HCT116 (cell line): Measurements from ENCODE around the gene RHEB. TPM values are rescaled to one million over a fixed set of nuclear protein-coding genes. Genes with fewer than 3 reads are reported as not detected.

Experiments used
- ATAC-seq: fragments of 200-7000 bp; cut with Tn5 transposase; 2 replicates; pipeline ENCODE4 v1.9.1; 2020; ENCODE audit warnings: mild to moderate bottlenecking, moderate library complexity
- BruUV-seq: library from RNA; stranded (reverse); fragments of 400-500 nt; replicated peaks from 2 replicates; lab custom pipeline; 2021; lab: Mats Ljungman, UMichigan
- CTCF ChIA-PET: fragments of 300-600 bp; sonication (Branson Sonifier 250); formaldehyde crosslinking; loops from one replicate; lab custom pipeline; 2021; ENCODE audit warnings: antibody characterized with exemption; lab: Charles Lee
- POLR2A ChIA-PET: fragments of 300-600, 350-600 bp; sonication (Branson Sonifier 250); formaldehyde crosslinking; loops from one replicate; lab custom pipeline; 2021; ENCODE audit warnings: antibody characterized with exemption; lab: Charles Lee
- RAD21 ChIA-PET, 2 experiments: fragments of 300-600 bp; sonication (Branson Sonifier 250); formaldehyde crosslinking; loops; one replicate each; lab custom pipeline; 2023; ENCODE audit warnings: low total read pairs in 2 of 2; ENCODE audit not compliant: uncharacterized antibody in 2 of 2, unreplicated experiment in 2 of 2, low non-redundant PET in 1 of 2; lab: Charles Lee
- DNase-seq: peaks from one replicate; pipeline ENCODE4 v3.0.0-alpha.2; 2010; ENCODE audit warnings: low read depth, low spot score
- H2AFZ ChIP-seq: fragments of 200-600 bp; shearing (Covaris generic), sonication (generic); 2 replicates; pipeline ENCODE4 v1.6.1; 2017; ENCODE audit warnings: low read depth, mixed run types, mixed read lengths, antibody characterized with exemption, low read length; ENCODE audit not compliant: poor library complexity, severe bottlenecking
- H3K27ac ChIP-seq: 2 replicates; pipeline ENCODE4 v1.5.1; 2012; ENCODE audit warnings: low read depth, low read length
- H3K27me3 ChIP-seq: fragments of 200-600 bp; sonication (generic); 2 replicates; pipeline ENCODE4 v1.6.1; 2016; ENCODE audit warnings: mixed run types, low read length, mixed read lengths; ENCODE audit not compliant: insufficient read depth
- H3K36me3 ChIP-seq, 2 experiments: fragments of 200-500 bp in 1 of 2; fragments of 200-600 bp in 1 of 2; sonication (Bioruptor generic) in 1 of 2; sonication (generic) in 1 of 2; 2 replicates each; pipeline versions ENCODE4 v1.5.1 to v1.6.1; 2014 to 2016; ENCODE audit warnings: low read length in 2 of 2, inconsistent platforms in 1 of 2, mixed read lengths in 1 of 2, mixed run types in 1 of 2; ENCODE audit not compliant: insufficient read depth in 2 of 2, control insufficient read depth in 1 of 2
- H3K4me1 ChIP-seq, 2 experiments: fragments of 200-600 bp in 1 of 2; sonication (generic) in 1 of 2; 2 replicates each; pipeline versions ENCODE4 v1.5.1 to v1.6.1; 2012 to 2017; ENCODE audit warnings: low read length in 2 of 2, inconsistent platforms in 1 of 2, mild to moderate bottlenecking in 1 of 2, mixed read lengths in 1 of 2, mixed run types in 1 of 2, moderate library complexity in 1 of 2; ENCODE audit not compliant: insufficient read depth in 2 of 2, control insufficient read depth in 1 of 2
- H3K4me2 ChIP-seq: fragments of 200-600 bp; sonication (generic); 2 replicates; pipeline ENCODE4 v1.6.1; 2017; ENCODE audit warnings: mixed run types, low read length, mixed read lengths
- H3K4me3 ChIP-seq, 2 experiments: fragments of 200-600 bp in 1 of 2; sonication (generic) in 1 of 2; replicated peaks in 1 of 2; 2 replicates each; pipeline ENCODE4 v1.5.1; 2011 to 2016; ENCODE audit warnings: low read length in 2 of 2, control low read depth in 1 of 2, low read depth in 1 of 2, mild to moderate bottlenecking in 1 of 2, mixed read lengths in 1 of 2, mixed run types in 1 of 2
- H3K79me2 ChIP-seq: fragments of 200-600 bp; sonication (generic); 2 replicates; pipeline ENCODE4 v1.6.1; 2017; ENCODE audit warnings: mild to moderate bottlenecking, mixed run types, low read length, moderate library complexity, mixed read lengths; ENCODE audit not compliant: insufficient read depth
- H3K9ac ChIP-seq: fragments of 200-600 bp; sonication (generic); 2 replicates; pipeline ENCODE4 v1.6.1; 2016; ENCODE audit warnings: low read length, mixed read lengths
- H3K9me2 ChIP-seq: fragments of 200-600 bp; sonication (generic), shearing (Covaris generic); 2 replicates; pipeline ENCODE4 v1.6.1; 2017; ENCODE audit warnings: mixed run types, mild to moderate bottlenecking, moderate library complexity; ENCODE audit not compliant: insufficient read depth
- H3K9me3 ChIP-seq, 2 experiments: fragments of 200-500 bp in 1 of 2; fragments of 200-600 bp in 1 of 2; sonication (Bioruptor generic) in 1 of 2; sonication (generic) in 1 of 2; 2 replicates each; pipeline ENCODE4 v1.6.1; 2014 to 2017; ENCODE audit warnings: low read length in 2 of 2, mixed read lengths in 2 of 2, inconsistent platforms in 1 of 2, low read depth in 1 of 2, mild to moderate bottlenecking in 1 of 2, mixed run types in 1 of 2, moderate library complexity in 1 of 2; ENCODE audit not compliant: control insufficient read depth in 1 of 2, insufficient read depth in 1 of 2
- H4K20me1 ChIP-seq: fragments of 200-600 bp; sonication (generic), shearing (Covaris generic); 2 replicates; pipeline ENCODE4 v1.6.1; 2017; ENCODE audit warnings: mixed run types, mild to moderate bottlenecking, moderate library complexity; ENCODE audit not compliant: insufficient read depth
- EGR1 ChIP-seq: IDR thresholded peaks from 2 replicates; pipeline ENCODE4 v1.6.1; 2012; ENCODE audit warnings: low read depth
- YY1 ChIP-seq: IDR thresholded peaks from 2 replicates; pipeline ENCODE4 v1.6.1; 2011; ENCODE audit warnings: low read length, low read depth, moderate library complexity, mild to moderate bottlenecking; ENCODE audit not compliant: insufficient replicate concordance; ENCODE audit errors: extremely low read depth
- intact Hi-C: fragments of 100-400 bp; cut with micrococcal nuclease; formaldehyde crosslinking; loops from 2 replicates; pipeline ENCODE4 v1.10.0; 2022
- total RNA-seq: library from RNA; stranded (reverse); gene quantifications from one replicate; pipeline ENCODE4 v1.2.1, GENCODE V29; 2021; ENCODE audit not compliant: unreplicated experiment
- TF ChIP-seq, protein P1 (sequence below), 3 experiments: fragments of 200-600 bp in 1 of 3; sonication (generic) in 1 of 3; IDR thresholded peaks in 2 of 3; conservative IDR thresholded peaks in 1 of 3; 2 replicates each; pipeline ENCODE4 v1.5.1; 2012 to 2017; ENCODE audit warnings: low read depth in 2 of 3, low read length in 2 of 3, antibody characterized with exemption in 1 of 3, borderline replicate concordance in 1 of 3, control low read depth in 1 of 3, mild to moderate bottlenecking in 1 of 3, mixed read lengths in 1 of 3, mixed run types in 1 of 3, moderate library complexity in 1 of 3; ENCODE audit not compliant: insufficient read depth in 1 of 3

Gene RHEB
- total RNA-seq, 1 experiment from 2014 or later: 114 TPM

DNA sequence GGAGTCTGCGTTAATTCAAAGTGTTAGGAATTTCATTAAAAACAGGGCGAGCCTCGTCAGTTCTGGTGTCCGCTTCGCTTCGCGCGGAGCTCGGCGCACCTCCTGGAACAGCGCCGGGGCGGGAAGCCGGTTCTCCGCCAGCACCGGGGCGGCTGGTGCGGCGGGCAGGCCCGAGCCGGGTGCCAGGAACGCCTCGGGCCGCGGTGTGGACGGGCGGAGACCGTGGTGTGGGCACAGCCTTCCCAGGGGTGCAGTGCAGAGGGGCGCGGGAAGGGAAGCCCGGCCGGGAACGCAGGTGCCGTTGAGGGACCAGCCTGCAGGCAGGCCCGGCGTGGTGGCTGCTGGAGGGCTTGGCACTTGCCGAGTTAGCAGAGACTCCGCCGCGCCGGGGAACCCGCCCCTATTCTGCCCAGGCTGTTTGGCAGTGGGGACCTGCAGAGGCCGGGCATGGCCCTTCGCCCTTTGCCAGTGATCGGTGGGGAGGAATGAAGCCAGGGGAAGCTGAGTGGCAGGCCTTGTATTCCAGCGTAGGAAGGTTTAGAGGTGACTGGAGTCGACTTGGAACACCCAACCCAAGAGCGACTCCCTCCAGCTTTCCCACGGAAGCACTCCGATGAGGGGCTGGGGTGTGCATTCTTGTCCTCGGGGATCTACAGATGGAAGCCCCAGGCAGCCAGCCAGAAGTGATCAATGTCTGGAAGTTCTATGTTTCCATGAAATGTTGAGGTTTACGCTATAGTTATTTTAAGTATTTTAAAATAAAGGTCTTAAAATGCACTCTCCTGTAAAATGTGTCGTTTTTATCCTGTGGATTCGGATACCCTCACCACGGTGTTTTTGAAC, 945 bp upstream of the RHEB start:
- intact Hi-C loops: no loop called here
- Histone ChIP-seq H4K20me1 (peaks cover 18% of the 10 kb centered on the region; the same call in 1 of the 2 replicates), H3K4me1 (peaks cover 16 to 35% of the 10 kb centered on the region in 2 experiments), H3K4me2 (peak overlapping the region; percentile 54), H3K36me3 (no peaks in the 10 kb centered on the region), H3K9me3 (no peaks in the 10 kb centered on the region), H3K27me3 (no peaks in the 10 kb centered on the region), H2AFZ (no peak overlapping the region), H3K9ac (peak overlapping the region; percentile 41), H3K9me2 (no peaks in the 10 kb centered on the region), H3K79me2 (peaks cover 36% of the 10 kb centered on the region), H3K27ac (peak overlapping the region; percentile 97), H3K4me3 (peak overlapping the region; percentile 17 to 24; a peak in 2 of 4 replicates)
- DNase-seq: no peak
- TF ChIP-seq, protein P1, sequence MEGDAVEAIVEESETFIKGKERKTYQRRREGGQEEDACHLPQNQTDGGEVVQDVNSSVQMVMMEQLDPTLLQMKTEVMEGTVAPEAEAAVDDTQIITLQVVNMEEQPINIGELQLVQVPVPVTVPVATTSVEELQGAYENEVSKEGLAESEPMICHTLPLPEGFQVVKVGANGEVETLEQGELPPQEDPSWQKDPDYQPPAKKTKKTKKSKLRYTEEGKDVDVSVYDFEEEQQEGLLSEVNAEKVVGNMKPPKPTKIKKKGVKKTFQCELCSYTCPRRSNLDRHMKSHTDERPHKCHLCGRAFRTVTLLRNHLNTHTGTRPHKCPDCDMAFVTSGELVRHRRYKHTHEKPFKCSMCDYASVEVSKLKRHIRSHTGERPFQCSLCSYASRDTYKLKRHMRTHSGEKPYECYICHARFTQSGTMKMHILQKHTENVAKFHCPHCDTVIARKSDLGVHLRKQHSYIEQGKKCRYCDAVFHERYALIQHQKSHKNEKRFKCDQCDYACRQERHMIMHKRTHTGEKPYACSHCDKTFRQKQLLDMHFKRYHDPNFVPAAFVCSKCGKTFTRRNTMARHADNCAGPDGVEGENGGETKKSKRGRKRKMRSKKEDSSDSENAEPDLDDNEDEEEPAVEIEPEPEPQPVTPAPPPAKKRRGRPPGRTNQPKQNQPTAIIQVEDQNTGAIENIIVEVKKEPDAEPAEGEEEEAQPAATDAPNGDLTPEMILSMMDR (IDR thresholded peaks at IDR 0.05 in 2 of 3, conservative IDR thresholded peaks at IDR 0.05 in 1 of 3; ENCODE audit: borderline replicate concordance in 1 of 3, insufficient read depth in 1 of 3, low read depth in 2 of 3, low read length in 2 of 3): no peak
- TF ChIP-seq EGR1 (no peak), YY1 (no peak)
- CTCF ChIA-PET: interaction anchor here (1.0 kb wide), 1 partner anchor 99 kb away, joined by 3 read pairs; no protein-coding TSS in a partner anchor
- RAD21 ChIA-PET: no interaction called here
- POLR2A ChIA-PET: no interaction called here
- no peak for ATAC-seq
- BruUV-seq: TSS peak; percentile 43
